GM18505 (cell line): Measurements from ENCODE around the gene TINAG.

ENCODE experiments used
- ATAC-seq: cut with Tn5 transposase; IDR thresholded peaks from one replicate; pipeline ENCODE4 v1.9.1; 2021; ENCODE audit not compliant: unreplicated experiment
- POLR2A ChIP-seq: IDR thresholded peaks from 4 replicates; pipeline ENCODE4 v1.6.1; 2011; ENCODE audit warnings: borderline replicate concordance; ENCODE audit not compliant: insufficient read depth, insufficient read length; ENCODE audit errors: extremely low read depth

Gene TINAG

GRCh38 chr6:54335871-54336270 is 27.6 kb downstream of the TINAG start:
- no peak for ATAC-seq
- TF ChIP-seq POLR2A = no peak

DNA sequence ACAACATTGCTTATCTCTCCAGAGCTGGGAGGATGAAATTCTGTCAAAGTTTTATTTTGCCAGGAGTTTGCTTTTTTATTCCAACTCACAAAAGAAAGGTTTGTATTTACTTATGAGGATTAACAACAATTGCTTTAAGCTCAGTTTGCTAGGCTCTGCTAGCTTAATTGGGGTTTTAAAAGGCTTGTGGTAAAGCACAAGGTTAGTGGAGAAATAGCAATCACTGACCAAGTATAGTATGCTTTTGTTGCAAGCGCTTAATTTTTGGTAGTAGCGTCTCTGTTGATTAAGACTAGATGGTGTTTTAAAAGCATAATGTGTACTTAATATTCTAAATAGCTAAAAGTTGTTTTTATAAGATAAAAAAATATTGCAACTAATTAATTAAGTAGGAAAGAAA is 45.7 kb downstream of the TINAG start:
- TF ChIP-seq POLR2A = no peak
- no peak for ATAC-seq

DNA sequence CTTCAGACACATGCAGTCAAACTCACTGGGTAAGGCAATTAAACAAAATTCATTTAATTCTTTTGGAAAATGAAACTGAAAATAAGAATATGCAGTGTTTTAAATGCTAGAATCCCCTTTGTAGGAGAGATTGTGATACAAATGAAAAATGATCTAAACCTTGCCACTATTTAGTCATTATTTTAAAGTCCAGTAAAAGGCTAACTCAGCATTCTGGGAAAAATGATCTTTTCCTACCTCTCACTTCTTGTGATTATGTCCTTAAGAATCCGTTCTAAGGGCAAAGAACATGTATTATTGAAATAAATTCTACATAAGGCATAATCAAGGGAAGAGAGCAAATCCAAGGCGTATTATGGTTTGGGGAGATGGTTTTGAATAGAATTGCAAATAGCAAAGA is 46.4 kb downstream of the TINAG start:
- TF ChIP-seq POLR2A = no peak
- ATAC-seq = no peak

- TF ChIP-seq POLR2A = no peak
- ATAC-seq = no peak
Measured at GRCh38 chr6:54357141-54357540, 48.9 kb downstream of the TINAG start.

GRCh38 chr6:54361188-54361587 is 52.9 kb downstream of the TINAG start:
- no peak for TF ChIP-seq POLR2A
- no peak for ATAC-seq

- no peak for ATAC-seq
- TF ChIP-seq POLR2A = no peak
Measured at GRCh38 chr6:54361734-54362133, 53.5 kb downstream of the TINAG start.

DNA sequence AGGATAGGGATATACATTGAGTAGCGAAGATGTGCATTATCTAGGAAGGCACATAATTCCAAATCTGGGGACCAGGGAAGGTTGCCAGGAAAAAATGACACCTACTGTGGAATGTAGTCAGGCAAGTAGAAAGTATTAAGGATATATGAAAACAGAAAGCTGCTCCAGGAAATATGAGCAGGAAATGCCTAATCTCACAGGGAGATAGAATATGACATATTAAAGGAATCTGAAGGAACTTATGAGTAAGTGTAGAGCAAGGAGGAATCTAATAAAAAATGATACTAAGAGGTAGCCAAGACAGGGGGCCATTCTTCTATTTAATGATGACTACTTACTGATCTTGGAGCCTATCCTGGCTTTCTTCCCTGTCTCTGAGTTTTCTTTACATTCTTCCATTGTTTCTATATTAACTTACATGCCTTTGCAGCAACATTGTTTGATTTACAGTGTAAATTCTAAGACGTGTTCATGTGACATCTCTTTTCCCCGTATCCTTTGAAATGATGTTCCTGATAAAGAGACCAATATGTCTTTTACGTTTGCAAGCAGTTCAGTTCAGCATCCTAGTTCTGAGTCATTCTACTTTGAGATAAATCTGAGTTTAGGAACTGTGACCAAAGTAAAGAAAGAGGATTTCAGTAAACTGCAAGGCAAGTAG is 58.6 kb downstream of the TINAG start:
- TF ChIP-seq POLR2A = no peak
- ATAC-seq = no peak

DNA sequence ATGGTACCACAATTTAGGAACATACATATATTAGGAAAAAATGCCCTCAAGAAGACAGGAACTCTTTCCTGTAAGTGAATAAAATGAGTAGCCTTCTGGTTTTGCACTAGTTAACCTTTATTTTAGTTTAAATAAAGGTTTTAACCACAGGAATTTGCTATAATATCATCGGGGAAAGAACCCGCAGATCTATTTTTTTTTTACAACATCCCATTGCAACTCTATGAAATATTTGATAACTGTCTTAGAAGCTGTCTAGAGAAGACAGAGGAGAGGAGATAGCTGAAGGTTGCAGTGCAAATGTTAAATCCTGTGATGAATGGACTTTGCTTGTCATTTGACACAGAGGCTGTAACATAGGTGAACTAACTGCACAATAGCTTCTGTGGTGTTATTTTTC is 69.5 kb downstream of the TINAG start:
- ATAC-seq = no peak

GRCh38 chr6:54386295-54386694 is 78.1 kb downstream of the TINAG start:
- TF ChIP-seq POLR2A = no peak
- ATAC-seq = no peak

More for the DNA sequence above, 69.5 kb downstream of the TINAG start:
- TF ChIP-seq POLR2A = no peak

DNA sequence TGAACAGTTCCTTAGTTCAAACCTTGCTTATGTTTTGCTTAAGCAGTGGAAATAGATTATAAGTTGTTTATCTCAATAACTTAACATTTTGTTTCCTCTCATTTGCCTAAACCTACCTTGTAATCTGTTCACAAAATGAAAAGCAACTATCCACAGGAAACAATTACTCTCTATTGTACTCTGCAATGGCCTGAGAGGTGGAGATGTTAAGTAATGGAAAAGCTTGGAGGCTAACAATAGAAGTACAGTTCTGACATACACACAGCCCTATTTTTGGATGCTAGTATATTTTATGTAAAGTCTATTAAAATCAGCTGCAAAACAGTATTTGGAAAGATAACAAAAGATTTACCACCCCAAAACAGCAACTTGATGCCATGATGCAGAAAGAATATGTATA is 82.1 kb downstream of the TINAG start:
- TF ChIP-seq POLR2A = no peak
- no peak for ATAC-seq

GRCh38 chr6:54391577-54391976 is 83.3 kb downstream of the TINAG start:
- TF ChIP-seq POLR2A = no peak
- no peak for ATAC-seq

DNA sequence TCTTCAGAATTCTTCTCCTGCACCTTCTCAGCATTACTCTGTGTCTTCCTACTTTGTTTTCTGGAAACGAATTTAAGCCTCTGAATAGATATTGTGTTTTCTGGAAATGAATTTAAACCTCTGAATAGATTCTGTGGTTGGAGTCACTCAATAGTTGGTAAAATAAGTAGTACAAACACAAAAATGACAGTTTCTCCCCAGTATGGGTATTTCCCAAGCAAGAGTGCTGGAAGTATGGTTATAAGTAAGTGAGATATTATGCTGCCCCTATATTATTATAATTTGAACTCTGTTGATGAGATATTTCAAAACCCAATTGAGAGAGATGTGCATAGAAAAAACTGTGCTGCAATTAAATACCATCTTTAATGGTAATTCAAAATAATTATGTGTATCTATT is 94.9 kb downstream of the TINAG start:
- no peak for ATAC-seq
- no peak for TF ChIP-seq POLR2A

- no peak for ATAC-seq
- TF ChIP-seq POLR2A = no peak
Measured at GRCh38 chr6:54404791-54405190, 96.5 kb downstream of the TINAG start.

GRCh38 chr6:54411767-54412166 is 103.5 kb downstream of the TINAG start:
- ATAC-seq = no peak
- TF ChIP-seq POLR2A = no peak

- no peak for TF ChIP-seq POLR2A
- ATAC-seq = no peak
Measured at GRCh38 chr6:54415517-54415916, 107.3 kb downstream of the TINAG start.
